ENCODE results near the gene MGAT3. TPM values are rescaled to one million over a fixed set of nuclear protein-coding genes. Genes with fewer than 3 reads are reported as not detected.

Gene MGAT3
- total and polyA plus RNA-seq, 12 donors = 0.42 to 6.9 (median 1.7) TPM

DNA sequence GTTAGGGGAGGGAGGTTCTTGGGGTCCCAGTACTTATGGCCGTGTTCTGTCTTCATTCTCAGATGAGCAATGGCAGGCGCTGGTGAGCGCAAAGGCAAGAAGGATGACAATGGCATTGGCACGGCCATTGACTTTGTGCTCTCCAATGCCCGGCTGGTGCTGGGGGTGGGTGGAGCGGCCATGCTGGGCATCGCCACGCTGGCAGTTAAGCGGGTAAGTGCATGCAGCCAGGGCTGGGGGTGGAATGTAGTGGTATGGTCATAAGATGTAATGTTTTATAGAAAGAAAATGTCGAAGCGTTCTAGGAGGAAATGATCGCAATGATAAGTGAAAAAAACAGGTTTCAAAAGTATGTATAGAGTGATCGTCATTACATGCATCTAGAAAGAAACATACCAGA lies 54.4 kb downstream of the MGAT3 start:
- H3K4me3 ChIP-seq = no peak overlapping the region
- peaks cover 0 to 87% of the 10 kb centered on the region in 2 donors for H3K36me3 ChIP-seq (replicated peaks in 1 of 2)
- no peaks in the 10 kb centered on the region for H3K4me1 ChIP-seq (replicated peaks in 1 of 2)
- 93 to 95% (median 94%) methylated on average over 13 of the region's 13 CpGs for WGBS, 4 donors
- no peaks in the 10 kb centered on the region for H3K9me3 ChIP-seq (replicated peaks in 1 of 3)
- no peak for TF ChIP-seq POLR2A (IDR thresholded peaks at IDR 0.05)
- TF ChIP-seq, protein P1, sequence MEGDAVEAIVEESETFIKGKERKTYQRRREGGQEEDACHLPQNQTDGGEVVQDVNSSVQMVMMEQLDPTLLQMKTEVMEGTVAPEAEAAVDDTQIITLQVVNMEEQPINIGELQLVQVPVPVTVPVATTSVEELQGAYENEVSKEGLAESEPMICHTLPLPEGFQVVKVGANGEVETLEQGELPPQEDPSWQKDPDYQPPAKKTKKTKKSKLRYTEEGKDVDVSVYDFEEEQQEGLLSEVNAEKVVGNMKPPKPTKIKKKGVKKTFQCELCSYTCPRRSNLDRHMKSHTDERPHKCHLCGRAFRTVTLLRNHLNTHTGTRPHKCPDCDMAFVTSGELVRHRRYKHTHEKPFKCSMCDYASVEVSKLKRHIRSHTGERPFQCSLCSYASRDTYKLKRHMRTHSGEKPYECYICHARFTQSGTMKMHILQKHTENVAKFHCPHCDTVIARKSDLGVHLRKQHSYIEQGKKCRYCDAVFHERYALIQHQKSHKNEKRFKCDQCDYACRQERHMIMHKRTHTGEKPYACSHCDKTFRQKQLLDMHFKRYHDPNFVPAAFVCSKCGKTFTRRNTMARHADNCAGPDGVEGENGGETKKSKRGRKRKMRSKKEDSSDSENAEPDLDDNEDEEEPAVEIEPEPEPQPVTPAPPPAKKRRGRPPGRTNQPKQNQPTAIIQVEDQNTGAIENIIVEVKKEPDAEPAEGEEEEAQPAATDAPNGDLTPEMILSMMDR (IDR thresholded peaks at IDR 0.05) = no peak
- intact Hi-C loops (cut with DNase I) = loop anchor here in 1 of 2 donors (10.0 kb wide), 1 partner anchor 166 kb away; the partner anchor contains the start of gene SYNGR1
- H3K27me3 ChIP-seq = no peaks in the 10 kb centered on the region
- DNase-seq = peak in 1 of 7 donors; percentile 10
- no peak overlapping the region for H3K27ac ChIP-seq

DNA sequence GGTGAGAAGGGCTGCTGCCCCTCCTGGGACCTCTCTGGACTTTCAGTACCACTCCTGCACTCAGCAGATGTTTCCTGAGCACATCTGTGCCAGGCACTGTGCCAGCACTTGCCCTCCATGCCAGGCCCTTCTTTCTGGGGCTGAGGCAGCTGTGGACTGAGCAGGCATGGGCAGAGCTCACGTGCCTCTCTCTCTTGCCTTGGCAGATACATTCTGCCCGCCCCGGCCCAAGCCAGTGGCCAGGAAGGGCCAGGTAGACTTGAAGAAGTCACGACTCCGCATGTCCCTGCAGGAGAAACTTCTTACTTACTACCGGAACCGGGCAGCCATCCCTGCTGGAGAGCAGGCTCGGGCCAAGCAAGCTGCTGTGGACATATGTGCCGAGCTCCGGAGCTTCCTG lies 55.2 kb downstream of the MGAT3 start:
- H3K9me3 ChIP-seq (replicated peaks in 1 of 3) = no peaks in the 10 kb centered on the region
- intact Hi-C loops (cut with DNase I) = loop anchor here in 1 of 2 donors (10.0 kb wide), 1 partner anchor 167 kb away; the partner anchor contains the start of gene SYNGR1
- DNase-seq = peak in 1 of 7 donors; percentile 14
- no peaks in the 10 kb centered on the region for H3K4me1 ChIP-seq (replicated peaks in 1 of 2)
- TF ChIP-seq, protein P1 (IDR thresholded peaks at IDR 0.05) = no peak
- TF ChIP-seq POLR2A (IDR thresholded peaks at IDR 0.05) = no peak
- H3K27ac ChIP-seq = no peak overlapping the region
- 85 to 92% (median 92%) methylated on average over 6 to 10 of the region's 10 CpGs; no CpG with 5 or more reads in 1 of the 4 donors for WGBS, 4 donors
- peaks cover 0 to 79% of the 10 kb centered on the region in 2 donors for H3K36me3 ChIP-seq (replicated peaks in 1 of 2)
- no peaks in the 10 kb centered on the region for H3K27me3 ChIP-seq
- H3K4me3 ChIP-seq = no peak overlapping the region

DNA sequence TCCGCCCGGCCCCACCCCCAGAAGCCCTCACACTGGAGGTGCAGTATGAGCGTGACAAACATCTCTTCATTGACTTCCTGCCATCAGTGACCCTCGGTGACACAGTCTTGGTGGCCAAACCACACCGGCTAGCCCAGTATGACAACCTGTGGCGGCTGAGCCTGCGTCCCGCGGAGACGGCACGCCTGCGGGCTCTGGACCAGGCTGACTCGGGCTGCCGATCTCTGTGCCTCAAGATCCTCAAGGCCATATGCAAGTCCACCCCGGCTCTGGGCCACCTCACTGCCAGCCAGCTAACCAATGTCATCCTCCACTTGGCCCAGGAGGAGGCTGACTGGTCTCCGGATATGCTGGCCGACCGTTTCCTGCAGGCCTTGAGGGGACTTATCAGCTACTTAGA lies 57.0 kb downstream of the MGAT3 start:
- H3K4me1 ChIP-seq (replicated peaks in 1 of 2) = peaks cover 0 to 6% of the 10 kb centered on the region in 2 donors
- H3K4me3 ChIP-seq = no peak overlapping the region
- peak overlapping the region in 2 of 5 donors; percentile 7 to 76 for H3K27ac ChIP-seq
- DNase-seq = peak in 6 of 7 donors; percentile 63 to 89 (median 78)
- no peak for TF ChIP-seq POLR2A (IDR thresholded peaks at IDR 0.05)
- TF ChIP-seq, protein P1 (IDR thresholded peaks at IDR 0.05) = no peak
- peaks cover 0 to 67% of the 10 kb centered on the region in 2 donors for H3K36me3 ChIP-seq (replicated peaks in 1 of 2)
- WGBS, 4 donors = 55 to 62% (median 61%) methylated on average over 13 to 18 of the region's 18 CpGs
- H3K27me3 ChIP-seq = no peaks in the 10 kb centered on the region
- intact Hi-C loops (cut with DNase I) = loop anchor here in 1 of 2 donors (10.0 kb wide), 1 partner anchor 169 kb away; the partner anchor contains the start of gene SYNGR1
- H3K9me3 ChIP-seq (replicated peaks in 1 of 3) = no peaks in the 10 kb centered on the region

DNA sequence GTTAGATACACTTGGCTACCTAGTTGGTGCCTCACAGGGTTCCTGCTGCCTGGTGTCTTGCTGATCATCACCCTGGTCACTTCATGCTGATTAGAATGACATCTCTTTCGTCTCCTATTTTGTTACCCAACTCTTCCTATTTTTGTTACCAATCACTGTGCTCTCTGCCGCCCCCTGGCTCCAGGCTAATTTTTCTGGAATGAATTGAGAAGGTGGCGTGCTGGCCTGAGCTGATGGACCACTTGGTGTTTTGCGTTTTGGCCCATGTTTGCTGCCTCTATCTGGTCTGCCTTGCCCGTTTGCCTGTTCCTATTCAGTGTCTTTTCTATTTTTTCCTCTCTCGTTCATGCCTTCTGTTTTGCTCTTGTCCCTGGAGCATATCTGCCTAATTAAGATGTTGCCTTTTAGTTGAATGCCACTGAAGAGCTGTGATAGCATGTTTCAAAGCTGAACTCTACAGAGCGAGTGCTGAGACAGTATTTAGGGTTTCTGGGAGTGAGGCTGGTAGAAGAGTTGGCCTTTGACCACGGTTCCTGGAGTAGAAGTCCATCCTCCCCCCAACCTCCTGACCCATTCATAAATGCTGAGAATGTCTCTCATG lies 57.7 kb downstream of the MGAT3 start:
- peak in 4 of 7 donors; percentile 58 to 88 (median 71) for DNase-seq
- Histone ChIP-seq H3K9me3 (replicated peaks in 1 of 3) (no peaks in the 10 kb centered on the region), H3K4me3 (no peak overlapping the region), H3K4me1 (replicated peaks in 1 of 2) (peaks cover 0 to 12% of the 10 kb centered on the region in 2 donors), H3K27me3 (no peaks in the 10 kb centered on the region), H3K27ac (peak overlapping the region in 2 of 5 donors; percentile 7 to 76), H3K36me3 (replicated peaks in 1 of 2) (peaks cover 0 to 61% of the 10 kb centered on the region in 2 donors)
- WGBS, 4 donors = 53 to 60% (median 56%) methylated on average over 8 of the region's 8 CpGs
- TF ChIP-seq, protein P1 (IDR thresholded peaks at IDR 0.05) = peak; percentile 38 to 77 (median 62)
- no peak for TF ChIP-seq POLR2A (IDR thresholded peaks at IDR 0.05)
- intact Hi-C loops (cut with DNase I) = loop anchor here in 1 of 2 donors (10.0 kb wide), 1 partner anchor 170 kb away; the partner anchor contains the start of gene SYNGR1

Measured in adrenal gland (tissue), 12 donors.